Hepatocyte (in vitro differentiated cells): ENCODE data around the gene IL16.

Experiments used
- EZH2 ChIP-seq: fragments of 200-600 bp; sonication (generic); IDR thresholded peaks from 2 replicates; pipeline ENCODE4 v1.6.1; 2016; ENCODE audit warnings: antibody characterized with exemption, mild to moderate bottlenecking, borderline replicate concordance
- TF ChIP-seq, protein P1 (sequence below): fragments of 200-600 bp; sonication (generic); IDR thresholded peaks from 2 replicates; pipeline ENCODE4 v1.5.1; 2016; ENCODE audit warnings: antibody characterized with exemption, mild to moderate bottlenecking; ENCODE audit not compliant: poor library complexity

DNA sequence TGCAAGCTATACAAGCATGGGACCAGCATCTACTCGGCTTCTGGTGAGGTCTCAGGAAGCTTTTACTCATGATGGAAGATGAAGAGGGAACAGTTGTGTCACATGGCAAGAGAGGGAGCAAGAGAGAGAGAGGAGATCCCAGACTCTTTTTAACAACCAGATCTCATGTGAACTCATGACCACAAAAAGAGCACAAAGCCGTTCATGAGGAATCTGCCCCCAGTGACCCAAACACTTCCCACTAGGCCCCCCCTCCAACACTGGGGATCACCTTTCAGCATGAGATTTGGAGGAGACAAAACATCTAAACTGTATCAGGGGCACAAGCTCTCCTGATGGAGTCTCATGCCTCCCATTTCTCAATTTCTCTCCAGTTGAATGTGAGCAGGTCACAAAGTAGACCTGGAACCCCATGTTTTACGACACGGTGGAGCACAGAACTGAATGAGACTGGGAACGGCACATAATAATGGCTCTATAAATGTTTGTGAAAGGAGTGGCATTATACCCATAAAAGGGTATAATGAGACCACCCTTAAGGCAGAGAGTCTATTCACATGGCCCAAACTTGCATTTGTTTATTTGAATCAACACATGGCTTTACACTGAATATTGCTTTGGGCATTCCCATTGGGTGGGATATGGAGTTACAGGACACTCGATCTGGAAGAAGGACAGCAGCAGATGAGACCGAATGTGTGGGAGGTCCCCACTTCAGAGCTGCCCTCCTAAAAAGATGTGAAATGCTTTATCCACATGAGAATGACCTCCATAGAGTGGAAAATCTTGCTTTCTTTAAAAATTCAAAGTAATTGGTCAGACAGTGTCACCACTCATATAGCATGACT lies 38.8 kb downstream of the IL16 start:
- TF ChIP-seq, protein P1, sequence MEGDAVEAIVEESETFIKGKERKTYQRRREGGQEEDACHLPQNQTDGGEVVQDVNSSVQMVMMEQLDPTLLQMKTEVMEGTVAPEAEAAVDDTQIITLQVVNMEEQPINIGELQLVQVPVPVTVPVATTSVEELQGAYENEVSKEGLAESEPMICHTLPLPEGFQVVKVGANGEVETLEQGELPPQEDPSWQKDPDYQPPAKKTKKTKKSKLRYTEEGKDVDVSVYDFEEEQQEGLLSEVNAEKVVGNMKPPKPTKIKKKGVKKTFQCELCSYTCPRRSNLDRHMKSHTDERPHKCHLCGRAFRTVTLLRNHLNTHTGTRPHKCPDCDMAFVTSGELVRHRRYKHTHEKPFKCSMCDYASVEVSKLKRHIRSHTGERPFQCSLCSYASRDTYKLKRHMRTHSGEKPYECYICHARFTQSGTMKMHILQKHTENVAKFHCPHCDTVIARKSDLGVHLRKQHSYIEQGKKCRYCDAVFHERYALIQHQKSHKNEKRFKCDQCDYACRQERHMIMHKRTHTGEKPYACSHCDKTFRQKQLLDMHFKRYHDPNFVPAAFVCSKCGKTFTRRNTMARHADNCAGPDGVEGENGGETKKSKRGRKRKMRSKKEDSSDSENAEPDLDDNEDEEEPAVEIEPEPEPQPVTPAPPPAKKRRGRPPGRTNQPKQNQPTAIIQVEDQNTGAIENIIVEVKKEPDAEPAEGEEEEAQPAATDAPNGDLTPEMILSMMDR: no peak
- TF ChIP-seq EZH2: no peak
